ENCODE data around the gene PEPD.

- TF ChIP-seq ATF2 (CRISPR knock-in tag; IDR thresholded peaks at IDR 0.05; ENCODE audit: borderline replicate concordance, low read depth) (no peak), ZNF263 (CRISPR knock-in tag; IDR thresholded peaks at IDR 0.05; ENCODE audit: low read depth) (no peak), AFF4 (CRISPR knock-in tag; IDR thresholded peaks at IDR 0.05; ENCODE audit: borderline replicate concordance) (no peak), ATF1 (CRISPR knock-in tag; IDR thresholded peaks at IDR 0.05) (no peak), IRF2 (CRISPR knock-in tag; IDR thresholded peaks at IDR 0.05; ENCODE audit: borderline replicate concordance, low read depth) (no peak), CTCF (IDR thresholded peaks at IDR 0.05) (no peak), SP1 (CRISPR knock-in tag; conservative IDR thresholded peaks at IDR 0.05) (no peak), MLX (CRISPR knock-in tag; IDR thresholded peaks at IDR 0.05) (no peak), E2F1 (CRISPR knock-in tag; IDR thresholded peaks at IDR 0.05) (no peak), USF1 (CRISPR knock-in tag; IDR thresholded peaks at IDR 0.05) (no peak), ZNF138 (CRISPR knock-in tag; conservative IDR thresholded peaks at IDR 0.05) (no peak)
Measured at GRCh38 chr19:33382982-33383381, 138.6 kb downstream of the PEPD start.

Data from WTC11 (cell line).